GM12865 (cell line): ENCODE data around the gene GASK1B.

Source experiments
- DNase-seq: peaks from one replicate; pipeline ENCODE4 v3.0.0; 2010; ENCODE audit warnings: low read depth
- H3K4me3 ChIP-seq: 2 replicates; pipeline ENCODE4 v1.5.1; 2011; ENCODE audit warnings: mild to moderate bottlenecking, low read depth, low read length, control low read depth
- TF ChIP-seq, protein P1 (sequence below): IDR thresholded peaks from 2 replicates; pipeline ENCODE4 v1.5.1; 2011; ENCODE audit warnings: low read length, control low read depth, low read depth, inconsistent platforms; ENCODE audit not compliant: insufficient read depth; ENCODE audit errors: missing control alignments

GASK1B gene

DNA sequence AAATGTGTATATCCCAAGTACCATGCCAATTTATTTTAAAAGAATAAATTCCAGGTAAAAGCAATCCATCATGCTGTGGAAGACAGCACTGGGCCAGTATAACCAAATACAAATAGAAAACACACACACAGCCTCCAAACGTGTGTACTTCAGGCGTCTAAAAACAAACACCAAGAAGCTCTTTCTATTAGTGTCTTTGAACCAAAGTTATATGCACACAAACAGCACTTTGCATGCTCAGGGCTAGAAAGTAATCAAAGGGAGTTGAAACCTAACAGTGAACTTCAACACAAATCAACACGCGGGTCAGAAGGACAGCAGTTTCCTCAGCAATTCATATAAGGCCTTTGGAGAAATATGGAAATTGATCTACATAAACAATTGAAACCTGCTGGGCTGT lies 15.4 kb downstream of the GASK1B start:
- DNase-seq = no peak
- TF ChIP-seq, protein P1, sequence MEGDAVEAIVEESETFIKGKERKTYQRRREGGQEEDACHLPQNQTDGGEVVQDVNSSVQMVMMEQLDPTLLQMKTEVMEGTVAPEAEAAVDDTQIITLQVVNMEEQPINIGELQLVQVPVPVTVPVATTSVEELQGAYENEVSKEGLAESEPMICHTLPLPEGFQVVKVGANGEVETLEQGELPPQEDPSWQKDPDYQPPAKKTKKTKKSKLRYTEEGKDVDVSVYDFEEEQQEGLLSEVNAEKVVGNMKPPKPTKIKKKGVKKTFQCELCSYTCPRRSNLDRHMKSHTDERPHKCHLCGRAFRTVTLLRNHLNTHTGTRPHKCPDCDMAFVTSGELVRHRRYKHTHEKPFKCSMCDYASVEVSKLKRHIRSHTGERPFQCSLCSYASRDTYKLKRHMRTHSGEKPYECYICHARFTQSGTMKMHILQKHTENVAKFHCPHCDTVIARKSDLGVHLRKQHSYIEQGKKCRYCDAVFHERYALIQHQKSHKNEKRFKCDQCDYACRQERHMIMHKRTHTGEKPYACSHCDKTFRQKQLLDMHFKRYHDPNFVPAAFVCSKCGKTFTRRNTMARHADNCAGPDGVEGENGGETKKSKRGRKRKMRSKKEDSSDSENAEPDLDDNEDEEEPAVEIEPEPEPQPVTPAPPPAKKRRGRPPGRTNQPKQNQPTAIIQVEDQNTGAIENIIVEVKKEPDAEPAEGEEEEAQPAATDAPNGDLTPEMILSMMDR = no peak
- H3K4me3 ChIP-seq = no peak overlapping the region

DNA sequence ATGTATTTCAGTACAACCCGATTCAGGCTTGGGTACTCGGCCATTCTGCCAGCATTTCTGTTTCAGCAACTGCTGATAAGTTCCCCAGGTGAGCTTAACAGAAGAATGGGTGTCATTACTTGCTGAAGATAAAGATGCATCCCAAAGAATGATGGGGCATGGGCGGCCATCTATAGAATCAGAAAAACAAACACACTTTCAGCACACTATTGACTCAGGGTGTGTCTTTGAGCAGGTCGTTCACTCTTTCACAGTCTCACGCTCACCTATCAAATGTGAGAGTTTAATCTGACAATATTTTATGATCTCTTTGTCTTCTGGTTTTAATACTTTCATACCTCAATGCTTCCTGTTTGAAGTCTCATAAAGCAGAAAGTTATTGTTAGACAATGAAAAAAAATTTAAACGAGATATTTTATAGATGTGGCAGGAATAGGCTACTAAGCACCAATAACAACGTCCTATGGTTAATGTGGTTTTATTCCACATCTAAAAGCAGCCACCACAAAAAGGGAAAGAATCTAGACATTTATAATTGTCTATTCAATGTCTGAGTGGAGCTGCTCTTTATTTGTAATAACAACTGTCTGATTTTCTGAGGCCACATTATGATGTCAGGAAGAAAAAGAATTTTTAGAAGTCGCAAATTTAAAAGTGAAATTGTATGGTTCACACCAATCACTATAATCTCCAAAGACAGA lies 17.0 kb downstream of the GASK1B start:
- DNase-seq = no peak
- TF ChIP-seq, protein P1 = no peak
- no peak overlapping the region for H3K4me3 ChIP-seq

DNA sequence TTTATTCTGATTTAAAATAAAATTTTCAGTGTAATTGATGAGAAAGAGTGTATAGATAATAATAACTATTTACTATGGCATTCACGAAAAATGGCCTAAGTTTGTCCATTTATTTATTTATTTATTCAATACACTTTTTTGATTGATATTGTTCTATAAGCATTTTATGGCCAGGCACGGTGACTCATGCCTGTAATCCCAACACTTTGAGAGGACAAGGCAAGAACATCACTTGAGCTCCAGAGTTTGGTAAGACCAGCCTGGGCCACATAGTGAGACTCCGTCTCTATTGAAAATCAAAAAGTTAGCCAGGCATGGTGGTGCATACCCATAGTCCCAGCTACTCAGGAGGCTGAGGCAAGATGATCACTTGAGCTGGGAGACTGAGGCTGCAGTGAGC lies 25.7 kb downstream of the GASK1B start:
- DNase-seq = no peak
- H3K4me3 ChIP-seq = no peak overlapping the region
- TF ChIP-seq, protein P1 = no peak

DNA sequence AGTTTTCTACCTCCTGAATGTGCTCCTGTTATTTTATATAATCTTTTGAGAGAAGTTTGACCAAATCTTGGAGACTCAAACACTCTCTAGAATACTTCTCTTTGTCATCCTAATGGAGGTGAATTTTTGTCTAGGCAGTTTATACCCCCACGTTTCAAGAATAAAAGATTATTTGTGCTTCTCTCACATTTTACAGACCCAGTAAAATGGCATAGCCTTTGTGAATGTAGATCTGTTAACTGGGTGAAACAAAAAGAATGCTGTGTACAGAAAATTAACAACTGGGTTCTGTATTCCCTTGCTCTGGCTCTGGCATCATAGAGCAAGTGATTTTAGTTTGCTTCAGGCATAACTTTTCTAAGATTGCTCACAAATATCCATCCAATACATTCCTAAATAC lies 26.1 kb downstream of the GASK1B start:
- H3K4me3 ChIP-seq = no peak overlapping the region
- TF ChIP-seq, protein P1 = no peak
- no peak for DNase-seq

DNA sequence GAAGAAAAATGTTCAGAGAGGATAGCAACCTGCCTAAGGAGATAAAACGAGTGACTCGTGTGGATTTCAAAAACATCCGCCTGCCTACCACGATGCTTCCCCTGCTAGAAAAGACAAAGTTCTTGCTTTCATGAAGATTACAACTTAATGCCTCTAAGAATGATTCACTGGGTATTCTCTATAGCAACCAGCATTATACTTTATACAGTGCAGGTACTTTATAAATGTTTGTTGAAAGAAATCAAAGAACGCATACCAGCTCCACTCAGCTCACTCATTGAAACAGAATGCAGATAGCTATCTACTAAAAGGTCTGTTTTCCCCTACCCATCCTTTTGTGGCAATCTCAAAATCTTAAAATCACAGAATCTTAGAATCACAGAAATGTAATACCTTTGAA lies 33.7 kb downstream of the GASK1B start:
- no peak for DNase-seq
- no peak overlapping the region for H3K4me3 ChIP-seq
- TF ChIP-seq, protein P1 = no peak

DNA sequence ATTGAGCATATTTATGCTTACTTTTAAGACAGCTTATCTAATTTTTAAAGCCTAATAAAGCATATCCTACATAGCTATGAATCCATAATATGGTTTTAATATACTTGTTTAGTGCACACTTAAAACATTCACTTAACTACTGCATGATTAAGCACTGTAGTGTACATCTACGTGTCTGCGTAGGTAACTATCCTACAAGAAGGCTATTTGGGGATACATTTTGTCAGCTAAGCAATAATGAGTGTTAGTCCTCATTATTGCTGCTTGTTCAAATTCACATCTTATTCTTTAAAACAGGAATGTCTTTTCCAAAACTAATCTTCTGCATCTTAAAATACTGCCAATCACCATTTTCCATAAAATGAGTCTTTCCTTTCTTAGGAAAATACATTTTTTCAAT lies 38.6 kb downstream of the GASK1B start:
- no peak overlapping the region for H3K4me3 ChIP-seq
- TF ChIP-seq, protein P1 = no peak
- no peak for DNase-seq

DNA sequence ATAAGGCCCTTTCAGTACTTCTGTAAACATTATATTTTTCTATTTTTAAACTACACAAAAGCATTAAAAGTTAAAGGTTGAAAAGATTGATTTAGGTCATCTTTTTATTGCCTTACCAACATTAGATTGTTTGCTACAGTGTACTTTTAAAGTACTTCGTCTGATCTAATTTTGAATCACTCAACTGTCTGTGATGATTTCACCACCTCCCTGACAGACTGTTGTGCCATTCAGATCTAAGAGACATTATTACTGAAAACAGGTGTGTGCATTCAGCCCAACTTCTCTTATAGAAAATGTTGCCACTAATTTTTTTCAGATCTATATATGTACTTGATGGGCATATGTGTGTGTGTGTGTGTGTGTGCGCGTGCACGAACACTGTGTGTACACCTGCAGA lies 39.3 kb downstream of the GASK1B start:
- DNase-seq = no peak
- no peak overlapping the region for H3K4me3 ChIP-seq
- TF ChIP-seq, protein P1 = no peak
